B cell (primary cell): ENCODE measurements around the gene SYTL1. TPM values are rescaled to one million over a fixed set of nuclear protein-coding genes. Genes with fewer than 3 reads are reported as not detected.
A peak's percentile ranks its signal among the peaks of the same experiment; 100 is the strongest.

ENCODE experiments used
- ATAC-seq: fragments of 200-7000 bp; cut with Tn5 transposase; one replicate; pipeline ENCODE4 v1.10.0; 2021; ENCODE audit warnings: low read depth, mild to moderate bottlenecking, moderate number of reproducible peaks, moderate library complexity
- CTCF ChIA-PET: fragments of 350-600 bp; sonication (Branson Sonifier 250); formaldehyde crosslinking; loops from one replicate; lab custom pipeline; 2021; ENCODE audit warnings: antibody characterized with exemption, inconsistent platforms; lab: Charles Lee
- POLR2A ChIA-PET: fragments of 350-600 bp; sonication (Branson Sonifier 250); formaldehyde crosslinking; loops from one replicate; lab custom pipeline; 2021; ENCODE audit warnings: antibody characterized with exemption; lab: Charles Lee
- DNase-seq: peaks from one replicate; pipeline ENCODE4 v3.0.0; 2013
- H2AFZ ChIP-seq: 2 replicates; pipeline ENCODE4 v1.6.1; 2012; ENCODE audit warnings: mild to moderate bottlenecking, low read depth, low read length; ENCODE audit not compliant: insufficient read depth, poor library complexity, severe bottlenecking
- H3K27ac ChIP-seq, 2 donors: 1 replicate in 1 of 2; 2 replicates in 1 of 2; pipeline ENCODE4 v1.5.1; 2012 to 2013; ENCODE audit warnings: low read length in 2 of 2, mild to moderate bottlenecking in 2 of 2, moderate library complexity in 1 of 2
- H3K27me3 ChIP-seq, 4 experiments: fragments of 200-600 bp in 1 of 4; sonication (generic) in 1 of 4; replicated peaks in 1 of 4; 1 replicate in 2 of 4; 2 replicates in 2 of 4; pipeline versions ENCODE4 v1.6.1 to v1.7.0; 2013 to 2016; ENCODE audit warnings: low read length in 3 of 4, mild to moderate bottlenecking in 2 of 4, mixed read lengths in 1 of 4, moderate library complexity in 1 of 4; ENCODE audit not compliant: insufficient read depth in 4 of 4, control insufficient read depth in 3 of 4; ENCODE audit errors: control extremely low read depth in 1 of 4
- H3K36me3 ChIP-seq, 2 experiments: replicated peaks in 1 of 2; 1 replicate in 1 of 2; 2 replicates in 1 of 2; pipeline versions ENCODE4 v1.6.1 to v1.7.1; 2013; ENCODE audit warnings: low read length in 1 of 2; ENCODE audit not compliant: insufficient read depth in 2 of 2, control insufficient read depth in 1 of 2; ENCODE audit errors: control extremely low read depth in 1 of 2, extremely low read depth in 1 of 2
- H3K4me1 ChIP-seq, 2 donors: fragments of 200-600 bp in 1 of 2; sonication (generic) in 1 of 2; 1 replicate in 1 of 2; 2 replicates in 1 of 2; pipeline versions ENCODE4 v1.5.1 to v1.6.1; 2013 to 2017; ENCODE audit warnings: low read length in 2 of 2; ENCODE audit not compliant: control insufficient read depth in 2 of 2, insufficient read depth in 2 of 2
- H3K4me2 ChIP-seq: replicated peaks from 2 replicates; pipeline ENCODE3; 2012; ENCODE audit warnings: mild to moderate bottlenecking, low read depth, low read length; ENCODE audit not compliant: poor library complexity, severe bottlenecking
- H3K4me3 ChIP-seq, 5 experiments: fragments of 200-600 bp in 1 of 5; sonication (generic) in 1 of 5; 1 replicate in 3 of 5; 2 replicates in 2 of 5; pipeline versions ENCODE4 v1.5.1 to v1.7.0; 2011 to 2016; ENCODE audit warnings: low read length in 4 of 5, mild to moderate bottlenecking in 4 of 5, low read depth in 2 of 5, control low read depth in 1 of 5, moderate library complexity in 1 of 5; ENCODE audit not compliant: insufficient read depth in 1 of 5; ENCODE audit errors: control extremely low read depth in 1 of 5, extremely low read depth in 1 of 5
- H3K79me2 ChIP-seq: fragments of 200-600 bp; sonication (generic); one replicate; pipeline ENCODE4 v1.6.0; 2016; ENCODE audit warnings: low read length; ENCODE audit not compliant: control insufficient read depth, insufficient read depth
- H3K9ac ChIP-seq: fragments of 200-600 bp; sonication (generic); 2 replicates; pipeline ENCODE4 v1.6.1; 2017; ENCODE audit warnings: mild to moderate bottlenecking, low read length, moderate library complexity
- H3K9me3 ChIP-seq, 3 donors: one replicate each; pipeline versions ENCODE4 v1.6.1 to v1.7.1; 2013; ENCODE audit warnings: low read length in 2 of 3; ENCODE audit not compliant: control insufficient read depth in 2 of 3, insufficient read depth in 1 of 3; ENCODE audit errors: control extremely low read depth in 1 of 3
- H4K20me1 ChIP-seq: 2 replicates; pipeline ENCODE4 v1.6.0; 2012; ENCODE audit warnings: mild to moderate bottlenecking, low read length; ENCODE audit not compliant: insufficient read depth, control insufficient read depth, poor library complexity, severe bottlenecking
- H3K27ac Mint-ChIP-seq: one replicate; pipeline ENCODE4 v1.8.0; 2021; ENCODE audit warnings: mixed read lengths
- H3K27me3 Mint-ChIP-seq: one replicate; pipeline ENCODE4 v1.8.0; 2021; ENCODE audit warnings: mixed read lengths
- H3K4me1 Mint-ChIP-seq: one replicate; pipeline ENCODE4 v1.8.0; 2021; ENCODE audit warnings: mixed read lengths
- H3K4me3 Mint-ChIP-seq: one replicate; pipeline ENCODE4 v1.8.0; 2021; ENCODE audit warnings: mixed read lengths
- H3K9me3 Mint-ChIP-seq: one replicate; pipeline ENCODE4 v1.8.0; 2022; ENCODE audit warnings: mixed read lengths; ENCODE audit not compliant: insufficient read depth
- EZH2 ChIP-seq: IDR thresholded peaks from 2 replicates; pipeline ENCODE4 v1.6.1; 2012; ENCODE audit warnings: borderline replicate concordance, low read depth, mild to moderate bottlenecking, moderate library complexity, low read length; ENCODE audit not compliant: insufficient read depth, poor library complexity, severe bottlenecking
- WGBS: methylation state at CpG from one replicate; pipeline ENCODE4 v1.1.5; 2013; ENCODE audit warnings: missing lambda C conversion rate; ENCODE audit not compliant: insufficient coverage; 5-methylcytosine and 5-hydroxymethylcytosine counted together
- intact Hi-C: fragments of 100-400 bp; cut with micrococcal nuclease; formaldehyde crosslinking; loops from one replicate; pipeline ENCODE4 v1.10.0; 2022
- polyA plus RNA-seq: library from polyadenylated mRNA; depleted of rRNA; stranded (reverse); fragments of >200 nt; gene quantifications from 2 replicates; pipeline ENCODE4 v1.2.3, GENCODE V29; 2012
- total RNA-seq, 2 donors: library from RNA; stranded (reverse); fragments of 120-200 nt in 1 of 2; gene quantifications; 1 replicate in 1 of 2; 2 replicates in 1 of 2; pipeline versions ENCODE4 v1.2.3 to v1.2.4, GENCODE V29; 2013 to 2022
- TF ChIP-seq, protein P1 (sequence below): fragments of 200-600 bp; IDR thresholded peaks from one replicate; pipeline ENCODE4 v1.8.0; 2022; ENCODE audit warnings: antibody characterized with exemption, mild to moderate bottlenecking

SYTL1 gene
- total and polyA plus RNA-seq, 2 donors (not counting 1 experiment from before 2014, with no cell fraction given), result 159 to 444 TPM

DNA sequence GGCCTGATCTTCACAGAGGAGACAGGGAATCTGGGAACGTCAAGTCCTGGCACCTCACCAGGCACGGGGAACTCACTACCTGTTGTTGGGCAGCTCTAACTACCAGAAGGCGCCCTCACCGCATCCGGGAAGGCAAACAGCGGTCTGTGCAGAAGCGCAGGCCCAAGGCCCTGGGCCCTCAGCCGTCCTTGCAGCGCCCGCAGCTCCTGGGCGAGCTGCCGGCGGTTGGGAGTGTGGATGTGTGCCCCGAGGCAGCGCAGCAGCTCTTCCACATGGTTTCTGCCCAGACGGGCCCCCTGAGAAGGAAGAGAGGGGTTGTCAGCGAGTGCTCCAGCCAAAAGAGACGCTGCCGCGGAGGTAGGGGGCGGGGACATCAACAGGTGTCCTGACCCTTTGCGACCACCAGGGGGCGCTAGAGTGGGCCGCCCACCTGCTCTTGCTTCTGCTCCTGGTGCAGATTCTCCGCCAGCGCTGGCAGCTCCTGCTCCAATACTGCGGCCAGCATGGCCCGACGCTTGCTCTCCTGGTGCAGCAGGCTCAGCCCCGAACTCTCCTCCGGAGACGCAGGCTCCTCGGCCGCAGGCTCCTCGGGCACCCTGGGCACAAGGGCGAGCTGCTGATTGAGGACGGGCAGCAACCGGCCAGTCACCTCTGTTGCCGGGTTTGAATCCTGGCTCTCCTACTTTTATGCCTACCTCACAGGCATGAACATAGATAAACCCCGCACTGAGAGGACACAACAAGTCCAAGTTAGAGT, 15.6 kb downstream of the SYTL1 start:
- no peaks in the 10 kb centered on the region for H3K27me3 ChIP-seq
- peak overlapping the region; percentile 90 for H2AFZ ChIP-seq
- WGBS, result 16% methylated on average over 39 of the region's 40 CpGs
- ATAC-seq, result peak; percentile 71
- ChIA-PET POLR2A (interaction anchor here (0.9 to 2.2 kb wide), 9 partner anchors 8 to 45 kb away, joined by 3 to 16 read pairs (median 4); partner anchors contain the start of gene SYTL1), CTCF (interaction anchor here (0.6 to 11.1 kb wide), 27 partner anchors 8 to 1745 kb away, joined by 3 to 135 read pairs (median 5); partner anchors contain the start of genes CD164L2, GPR3, MAP3K6 and SYTL1)
- peak overlapping the region; percentile 84 for H3K4me3 Mint-ChIP-seq
- intact Hi-C loops, result loop anchor here (1.0 to 2.0 kb wide), 4 partner anchors 8 to 31 kb away; no protein-coding TSS in a partner anchor
- H3K36me3 ChIP-seq, result peaks cover 0 to 4% of the 10 kb centered on the region in 2 experiments
- peak overlapping the region; percentile 21 to 63 (median 54) for H3K4me3 ChIP-seq
- H3K4me1 Mint-ChIP-seq, result peaks cover 48% of the 10 kb centered on the region
- H4K20me1 ChIP-seq, result peaks cover 8% of the 10 kb centered on the region
- H3K9me3 ChIP-seq, result no peaks in the 10 kb centered on the region
- H3K4me2 ChIP-seq, result peak overlapping the region; percentile 95
- peak overlapping the region; percentile 75 for H3K27ac Mint-ChIP-seq
- no peaks in the 10 kb centered on the region for H3K79me2 ChIP-seq
- DNase-seq, result peak; percentile 90
- no peaks in the 10 kb centered on the region for H3K27me3 Mint-ChIP-seq
- H3K9ac ChIP-seq, result peak overlapping the region; percentile 63
- no peaks in the 10 kb centered on the region for H3K9me3 Mint-ChIP-seq
- TF ChIP-seq, protein P1, sequence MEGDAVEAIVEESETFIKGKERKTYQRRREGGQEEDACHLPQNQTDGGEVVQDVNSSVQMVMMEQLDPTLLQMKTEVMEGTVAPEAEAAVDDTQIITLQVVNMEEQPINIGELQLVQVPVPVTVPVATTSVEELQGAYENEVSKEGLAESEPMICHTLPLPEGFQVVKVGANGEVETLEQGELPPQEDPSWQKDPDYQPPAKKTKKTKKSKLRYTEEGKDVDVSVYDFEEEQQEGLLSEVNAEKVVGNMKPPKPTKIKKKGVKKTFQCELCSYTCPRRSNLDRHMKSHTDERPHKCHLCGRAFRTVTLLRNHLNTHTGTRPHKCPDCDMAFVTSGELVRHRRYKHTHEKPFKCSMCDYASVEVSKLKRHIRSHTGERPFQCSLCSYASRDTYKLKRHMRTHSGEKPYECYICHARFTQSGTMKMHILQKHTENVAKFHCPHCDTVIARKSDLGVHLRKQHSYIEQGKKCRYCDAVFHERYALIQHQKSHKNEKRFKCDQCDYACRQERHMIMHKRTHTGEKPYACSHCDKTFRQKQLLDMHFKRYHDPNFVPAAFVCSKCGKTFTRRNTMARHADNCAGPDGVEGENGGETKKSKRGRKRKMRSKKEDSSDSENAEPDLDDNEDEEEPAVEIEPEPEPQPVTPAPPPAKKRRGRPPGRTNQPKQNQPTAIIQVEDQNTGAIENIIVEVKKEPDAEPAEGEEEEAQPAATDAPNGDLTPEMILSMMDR, result peak; percentile 98
- TF ChIP-seq EZH2, result no peak
- peak overlapping the region; percentile 19 to 34 for H3K27ac ChIP-seq
- peaks cover 36 to 54% of the 10 kb centered on the region in 2 donors for H3K4me1 ChIP-seq
